ENCODE measurements around the gene MAK.

MAK gene

DNA sequence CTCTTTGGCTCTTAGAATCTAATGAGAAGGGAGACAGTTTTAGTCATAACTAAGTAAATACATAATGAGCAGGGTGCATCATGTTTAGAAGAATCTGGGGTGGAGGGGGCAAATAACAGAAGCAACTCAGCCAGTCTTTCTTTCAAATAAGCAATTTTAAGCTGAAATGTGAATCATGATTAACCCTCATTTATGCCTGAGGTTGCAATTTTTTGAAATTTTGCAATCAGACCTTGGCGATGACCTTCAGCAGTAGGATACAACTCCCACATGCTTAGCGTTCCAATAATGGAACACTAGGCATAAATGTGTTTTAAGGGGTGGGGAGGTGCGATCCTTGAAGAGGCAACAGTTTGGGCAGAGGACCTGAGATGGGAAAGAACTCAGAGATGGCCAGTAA lies 60.1 kb downstream of the MAK start:
- no peak overlapping the region for H3K4me2 ChIP-seq (ENCODE audit: low read depth, low read length)
- TF ChIP-seq EZH2 (optimal IDR thresholded peaks at IDR 0.05; ENCODE audit: low read depth, low read length) = no peak
- TF ChIP-seq EZH2phosphoT487 (IDR thresholded peaks at IDR 0.05; ENCODE audit: low read length) = no peak
- no peak for TF ChIP-seq CTCF (IDR thresholded peaks at IDR 0.05; ENCODE audit: low read length)
- H3K9ac ChIP-seq (ENCODE audit: low read length) = no peak overlapping the region
- no peaks in the 10 kb centered on the region for H3F3A ChIP-seq (ENCODE audit: insufficient read depth, low read length)
- no peak overlapping the region for H3K4me3 ChIP-seq (ENCODE audit: low read length)
- no peaks in the 10 kb centered on the region for H3K9me3 ChIP-seq (replicated peaks; ENCODE audit: insufficient read depth, low read length)
- H3K4me1 ChIP-seq (ENCODE audit: low read length) = no peaks in the 10 kb centered on the region
- no peaks in the 10 kb centered on the region for H4K20me1 ChIP-seq (ENCODE audit: insufficient read depth, low read length)
- H3K9me2 ChIP-seq (replicated peaks; ENCODE audit: insufficient read depth, low read length) = no peaks in the 10 kb centered on the region
- no peaks in the 10 kb centered on the region for H3K36me3 ChIP-seq (replicated peaks; ENCODE audit: insufficient read depth, low read length)
- H3K27ac ChIP-seq (ENCODE audit: low read length) = no peak overlapping the region
- H2AFZ ChIP-seq (ENCODE audit: low read length) = no peak overlapping the region
- H3K27me3 ChIP-seq (replicated peaks; ENCODE audit: insufficient read depth, low read length) = no peaks in the 10 kb centered on the region
- no peaks in the 10 kb centered on the region for H3K79me2 ChIP-seq (ENCODE audit: low read length)
- no peak for DNase-seq

DNA sequence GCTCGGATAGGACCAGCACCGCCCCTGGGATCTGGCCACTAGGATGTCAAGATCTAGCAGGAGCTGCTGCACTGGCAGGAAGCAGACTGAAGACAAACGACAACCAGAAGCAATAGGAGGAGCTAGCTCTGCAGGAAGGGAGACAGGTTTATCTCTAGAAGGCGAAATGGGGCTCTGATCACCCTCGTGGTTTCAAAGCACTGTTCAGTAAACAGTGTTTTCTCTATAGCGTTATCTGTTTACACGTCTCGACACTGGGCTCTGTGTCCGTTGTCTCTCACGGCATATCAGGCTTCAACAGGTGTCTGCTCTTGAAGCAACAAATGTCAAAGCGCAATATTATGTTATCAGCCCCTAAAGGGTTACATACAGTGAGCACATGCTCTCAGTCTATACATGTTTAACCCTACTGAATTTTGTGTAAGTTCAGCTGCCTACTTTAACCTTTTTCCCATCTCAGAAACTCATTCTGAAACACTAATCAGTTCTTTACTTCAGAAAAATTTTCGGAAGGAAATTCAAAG lies 66.9 kb downstream of the MAK start:
- H3K36me3 ChIP-seq (replicated peaks; ENCODE audit: insufficient read depth, low read length) = no peaks in the 10 kb centered on the region
- no peak overlapping the region for H3K27ac ChIP-seq (ENCODE audit: low read length)

GRCh38 chr6:10769419-10769818 lies 68.9 kb downstream of the MAK start:
- H4K20me1 ChIP-seq (ENCODE audit: insufficient read depth, low read length) = no peaks in the 10 kb centered on the region
- no peak overlapping the region for H3K4me3 ChIP-seq (ENCODE audit: low read length)
- H3K4me1 ChIP-seq (ENCODE audit: low read length) = no peaks in the 10 kb centered on the region
- H3K9me2 ChIP-seq (replicated peaks; ENCODE audit: insufficient read depth, low read length) = no peaks in the 10 kb centered on the region
- no peak overlapping the region for H2AFZ ChIP-seq (ENCODE audit: low read length)
- H3K36me3 ChIP-seq (replicated peaks; ENCODE audit: insufficient read depth, low read length) = no peaks in the 10 kb centered on the region
- H3K27me3 ChIP-seq (replicated peaks; ENCODE audit: insufficient read depth, low read length) = no peaks in the 10 kb centered on the region
- no peaks in the 10 kb centered on the region for H3F3A ChIP-seq (ENCODE audit: insufficient read depth, low read length)
- no peaks in the 10 kb centered on the region for H3K9me3 ChIP-seq (replicated peaks; ENCODE audit: insufficient read depth, low read length)
- H3K79me2 ChIP-seq (ENCODE audit: low read length) = no peaks in the 10 kb centered on the region
- no peak for TF ChIP-seq CTCF (IDR thresholded peaks at IDR 0.05; ENCODE audit: low read length)
- TF ChIP-seq EZH2 (optimal IDR thresholded peaks at IDR 0.05; ENCODE audit: low read depth, low read length) = no peak
- TF ChIP-seq EZH2phosphoT487 (IDR thresholded peaks at IDR 0.05; ENCODE audit: low read length) = no peak
- no peak overlapping the region for H3K27ac ChIP-seq (ENCODE audit: low read length)
- H3K4me2 ChIP-seq (ENCODE audit: low read depth, low read length) = no peak overlapping the region
- H3K9ac ChIP-seq (ENCODE audit: low read length) = no peak overlapping the region
- DNase-seq = no peak

More for the DNA sequence above, 66.9 kb downstream of the MAK start:
- TF ChIP-seq EZH2 (optimal IDR thresholded peaks at IDR 0.05; ENCODE audit: low read depth, low read length) (no peak), EZH2phosphoT487 (IDR thresholded peaks at IDR 0.05; ENCODE audit: low read length) (no peak), CTCF (IDR thresholded peaks at IDR 0.05; ENCODE audit: low read length) (no peak)
- Histone ChIP-seq H3K4me1 (ENCODE audit: low read length) (no peaks in the 10 kb centered on the region), H3K9me2 (replicated peaks; ENCODE audit: insufficient read depth, low read length) (no peaks in the 10 kb centered on the region), H4K20me1 (ENCODE audit: insufficient read depth, low read length) (no peaks in the 10 kb centered on the region), H2AFZ (ENCODE audit: low read length) (no peak overlapping the region), H3K4me2 (ENCODE audit: low read depth, low read length) (no peak overlapping the region), H3K79me2 (ENCODE audit: low read length) (no peaks in the 10 kb centered on the region), H3K4me3 (ENCODE audit: low read length) (no peak overlapping the region), H3K27me3 (replicated peaks; ENCODE audit: insufficient read depth, low read length) (no peaks in the 10 kb centered on the region), H3K9ac (ENCODE audit: low read length) (no peak overlapping the region), H3F3A (ENCODE audit: insufficient read depth, low read length) (no peaks in the 10 kb centered on the region), H3K9me3 (replicated peaks; ENCODE audit: insufficient read depth, low read length) (no peaks in the 10 kb centered on the region)
- DNase-seq = no peak

All from MM.1S (cell line).